ENCODE data around the gene DYDC1.

Gene DYDC1

DNA sequence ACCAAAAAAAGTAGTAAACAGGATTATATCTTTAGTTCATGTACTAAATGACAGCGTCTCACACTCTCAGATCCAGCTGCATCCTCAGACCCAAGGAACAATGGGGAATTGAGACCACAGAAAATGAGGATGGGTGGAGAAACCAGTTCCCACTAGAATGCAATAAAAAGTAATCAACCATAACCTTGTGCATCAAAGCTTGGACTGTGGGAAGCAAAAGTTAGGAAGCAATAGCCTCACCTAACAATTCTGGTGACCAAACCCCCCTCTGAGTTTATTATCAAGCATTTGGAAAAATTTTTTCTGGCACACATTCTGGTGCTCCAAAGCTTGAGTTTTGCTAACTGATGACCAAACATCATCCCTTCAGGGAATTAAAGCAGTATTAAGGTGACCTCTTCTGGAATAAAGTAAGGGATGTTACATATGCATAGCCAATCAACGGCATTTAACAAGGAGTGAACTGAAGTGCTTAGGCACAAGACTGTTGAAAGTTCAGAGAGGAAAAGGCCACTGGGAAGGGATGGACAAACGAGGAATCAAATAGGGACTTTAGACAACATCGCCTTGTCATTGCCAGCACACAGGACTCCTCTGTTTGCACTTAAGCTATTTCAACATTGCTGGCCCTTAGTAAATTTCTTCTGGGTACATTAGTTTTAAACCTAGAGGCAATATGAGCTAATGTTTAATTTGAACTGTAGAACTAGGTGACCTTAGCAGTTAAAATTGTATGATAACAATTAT lies 65.9 kb downstream of the DYDC1 start:
- Histone ChIP-seq H2AK5ac (ENCODE audit: low read length) (no peak overlapping the region), H3K23ac (ENCODE audit: low read length) (no peak overlapping the region), H3K27ac (ENCODE audit: low read depth, low read length) (no peak overlapping the region), H3K79me2 (ENCODE audit: control insufficient read depth, insufficient read depth, low read length, poor library complexity) (no peaks in the 10 kb centered on the region), H4K8ac (ENCODE audit: low read depth, low read length) (no peak overlapping the region), H3K79me1 (ENCODE audit: low read length) (no peaks in the 10 kb centered on the region), H3K36me3 (ENCODE audit: control insufficient read depth in 1 of 2, insufficient read depth in 2 of 2, low read length in 2 of 2) (no peaks in the 10 kb centered on the region), H2BK120ac (ENCODE audit: insufficient read depth, low read length, poor library complexity) (no peak overlapping the region), H2BK5ac (ENCODE audit: low read depth, low read length, poor library complexity) (no peak overlapping the region), H3K4me3 (ENCODE audit: low read depth, low read length) (no peak overlapping the region), H3K9me3 (ENCODE audit: insufficient read depth, low read depth, low read length) (no peaks in the 10 kb centered on the region), H2AFZ (ENCODE audit: insufficient read depth, low read length, poor library complexity) (no peak overlapping the region), H3K4me1 (ENCODE audit: control insufficient read depth in 1 of 2, insufficient read depth in 2 of 2, low read length in 2 of 2) (no peaks in the 10 kb centered on the region), H3K4me2 (ENCODE audit: low read length) (no peak overlapping the region), H3K14ac (ENCODE audit: low read length) (no peak overlapping the region), H3K18ac (ENCODE audit: low read length) (no peak overlapping the region), H3K9ac (ENCODE audit: low read length) (no peak overlapping the region), H4K12ac (ENCODE audit: low read depth, low read length) (no peak overlapping the region), H4K91ac (ENCODE audit: low read depth, low read length) (no peak overlapping the region), H2BK12ac (ENCODE audit: low read length) (no peak overlapping the region), H3K27me3 (ENCODE audit: insufficient read depth, low read length) (no peaks in the 10 kb centered on the region), H3K4ac (ENCODE audit: low read depth, low read length) (no peak overlapping the region)
- no peak for DNase-seq
- no CpG with 5 or more reads among the region's 4 CpGs for WGBS (ENCODE audit: extremely low coverage, insufficient coverage, insufficient read length)

DNA sequence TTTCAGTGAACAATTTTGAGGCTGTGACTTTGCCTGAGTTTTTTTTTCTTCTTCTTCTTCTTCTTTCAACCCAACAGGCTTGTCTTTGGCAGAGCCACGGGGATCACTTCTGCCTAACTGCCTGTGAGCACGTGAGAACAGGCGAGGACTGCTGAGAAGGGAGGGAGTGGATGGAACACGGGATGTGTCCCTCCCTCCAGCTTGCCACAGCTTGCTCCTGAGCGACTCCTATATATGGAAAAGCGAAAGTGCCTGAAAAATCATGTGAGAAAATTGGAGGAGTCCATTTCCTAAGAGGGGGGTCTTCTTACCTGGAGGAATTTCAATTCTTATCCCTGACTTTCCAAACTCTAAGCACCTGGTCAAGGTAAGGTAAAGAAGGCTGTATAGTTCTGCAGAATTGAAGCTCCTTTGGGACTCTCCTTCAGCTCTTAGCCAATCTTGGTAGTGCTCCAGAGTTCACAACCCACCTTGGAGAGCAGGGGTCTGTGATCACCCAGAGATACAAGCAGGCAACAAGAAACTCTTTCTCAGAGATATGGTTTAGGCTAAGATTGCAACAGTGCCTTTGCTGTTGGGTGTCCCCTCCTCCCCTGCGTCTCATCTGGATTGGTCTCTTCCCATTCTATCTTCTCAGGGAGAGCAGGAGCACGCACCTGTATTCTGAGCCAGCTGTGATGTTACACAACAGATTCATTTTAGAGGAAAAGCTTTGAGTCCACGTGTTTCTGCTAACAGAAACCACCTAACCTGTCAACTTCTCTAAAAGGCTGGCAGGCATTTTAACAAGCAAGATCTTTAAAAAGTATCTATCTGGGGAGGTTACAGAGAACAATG lies 66.9 kb downstream of the DYDC1 start, which contains the start of gene MAT1A:
Gene MAT1A, minus strand, starts transcription at position 208 of the 837 bp plus-strand sequence. CDS start 235 bp downstream, outside the sequence.
- WGBS (ENCODE audit: extremely low coverage, insufficient coverage, insufficient read length): no CpG with 5 or more reads among the region's 9 CpGs

DNA sequence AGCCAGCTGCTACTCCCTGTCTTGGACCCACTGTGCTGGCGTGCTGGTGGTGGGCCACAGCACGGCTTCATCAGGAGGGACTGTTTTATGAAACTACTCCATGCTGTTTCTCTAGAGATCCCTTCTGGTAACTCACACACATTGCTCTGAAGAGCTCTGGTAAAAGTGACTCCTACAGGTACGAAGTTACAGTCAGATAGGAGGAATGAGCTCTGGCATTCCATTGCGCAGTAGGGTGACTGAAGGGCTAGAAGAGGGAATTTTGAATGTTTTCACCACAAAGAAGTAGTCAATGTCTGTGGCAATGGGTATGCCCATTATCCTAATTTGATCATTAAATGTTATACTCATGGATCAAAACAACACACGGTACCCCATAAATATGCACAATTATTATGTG lies 67.7 kb downstream of the DYDC1 start:
- no peak overlapping the region for H2BK5ac ChIP-seq (ENCODE audit: low read depth, low read length, poor library complexity)
- H3K14ac ChIP-seq (ENCODE audit: low read length): no peak overlapping the region
- H2BK12ac ChIP-seq (ENCODE audit: low read length): no peak overlapping the region
- no peak overlapping the region for H3K9ac ChIP-seq (ENCODE audit: low read length)
- H4K91ac ChIP-seq (ENCODE audit: low read depth, low read length): no peak overlapping the region
- no peaks in the 10 kb centered on the region for H3K36me3 ChIP-seq (ENCODE audit: control insufficient read depth in 1 of 2, insufficient read depth in 2 of 2, low read length in 2 of 2)
- no peaks in the 10 kb centered on the region for H3K79me2 ChIP-seq (ENCODE audit: control insufficient read depth, insufficient read depth, low read length, poor library complexity)
- no peak overlapping the region for H3K23ac ChIP-seq (ENCODE audit: low read length)
- H2BK120ac ChIP-seq (ENCODE audit: insufficient read depth, low read length, poor library complexity): no peak overlapping the region
- no peak overlapping the region for H2AFZ ChIP-seq (ENCODE audit: insufficient read depth, low read length, poor library complexity)
- no peaks in the 10 kb centered on the region for H3K79me1 ChIP-seq (ENCODE audit: low read length)
- no peak overlapping the region for H3K27ac ChIP-seq (ENCODE audit: low read depth, low read length)
- no peaks in the 10 kb centered on the region for H3K9me3 ChIP-seq (ENCODE audit: insufficient read depth, low read depth, low read length)
- H2AK5ac ChIP-seq (ENCODE audit: low read length): no peak overlapping the region
- H3K4me2 ChIP-seq (ENCODE audit: low read length): no peak overlapping the region
- H3K4me1 ChIP-seq (ENCODE audit: control insufficient read depth in 1 of 2, insufficient read depth in 2 of 2, low read length in 2 of 2): no peaks in the 10 kb centered on the region
- no peaks in the 10 kb centered on the region for H3K27me3 ChIP-seq (ENCODE audit: insufficient read depth, low read length)
- H4K8ac ChIP-seq (ENCODE audit: low read depth, low read length): no peak overlapping the region
- peak; percentile 50 to 74 for DNase-seq
- no peak overlapping the region for H3K4me3 ChIP-seq (ENCODE audit: low read depth, low read length)
- WGBS (ENCODE audit: extremely low coverage, insufficient coverage, insufficient read length): no CpG with 5 or more reads among the region's 5 CpGs
- no peak overlapping the region for H3K4ac ChIP-seq (ENCODE audit: low read depth, low read length)
- H3K18ac ChIP-seq (ENCODE audit: low read length): no peak overlapping the region
- no peak overlapping the region for H4K12ac ChIP-seq (ENCODE audit: low read depth, low read length)

More for the DNA sequence above, 66.9 kb downstream of the DYDC1 start, which contains the start of gene MAT1A:
- Histone ChIP-seq H3K4me2 (ENCODE audit: low read length) (no peak within 1 kb of the TSS), H3K79me2 (ENCODE audit: control insufficient read depth, insufficient read depth, low read length, poor library complexity) (no peaks in the 10 kb centered on the region), H3K4ac (ENCODE audit: low read depth, low read length) (no peak within 1 kb of the TSS), H4K8ac (ENCODE audit: low read depth, low read length) (no peak within 1 kb of the TSS), H3K4me1 (ENCODE audit: control insufficient read depth in 1 of 2, insufficient read depth in 2 of 2, low read length in 2 of 2) (no peaks in the 10 kb centered on the region), H2AFZ (ENCODE audit: insufficient read depth, low read length, poor library complexity) (no peak within 1 kb of the TSS), H3K23ac (ENCODE audit: low read length) (no peak within 1 kb of the TSS), H2BK5ac (ENCODE audit: low read depth, low read length, poor library complexity) (no peak within 1 kb of the TSS), H3K14ac (ENCODE audit: low read length) (no peak within 1 kb of the TSS), H3K36me3 (ENCODE audit: control insufficient read depth in 1 of 2, insufficient read depth in 2 of 2, low read length in 2 of 2) (no peaks in the 10 kb centered on the region), H3K9ac (ENCODE audit: low read length) (no peak within 1 kb of the TSS), H2BK12ac (ENCODE audit: low read length) (no peak within 1 kb of the TSS), H3K18ac (ENCODE audit: low read length) (no peak within 1 kb of the TSS), H3K4me3 (ENCODE audit: low read depth, low read length) (no peak within 1 kb of the TSS), H2AK5ac (ENCODE audit: low read length) (no peak within 1 kb of the TSS), H2BK120ac (ENCODE audit: insufficient read depth, low read length, poor library complexity) (no peak within 1 kb of the TSS), H4K12ac (ENCODE audit: low read depth, low read length) (no peak within 1 kb of the TSS), H3K9me3 (ENCODE audit: insufficient read depth, low read depth, low read length) (no peaks in the 10 kb centered on the region), H4K91ac (ENCODE audit: low read depth, low read length) (no peak within 1 kb of the TSS), H3K79me1 (ENCODE audit: low read length) (no peaks in the 10 kb centered on the region), H3K27ac (ENCODE audit: low read depth, low read length) (no peak within 1 kb of the TSS), H3K27me3 (ENCODE audit: insufficient read depth, low read length) (no peaks in the 10 kb centered on the region)
- peak in 1 of 2 donors; percentile 18 for DNase-seq

Measured in trophoblast cell (in vitro differentiated cells and primary cell).